ENCODE measurements around the gene TLNRD1.

The TLNRD1 gene

DNA sequence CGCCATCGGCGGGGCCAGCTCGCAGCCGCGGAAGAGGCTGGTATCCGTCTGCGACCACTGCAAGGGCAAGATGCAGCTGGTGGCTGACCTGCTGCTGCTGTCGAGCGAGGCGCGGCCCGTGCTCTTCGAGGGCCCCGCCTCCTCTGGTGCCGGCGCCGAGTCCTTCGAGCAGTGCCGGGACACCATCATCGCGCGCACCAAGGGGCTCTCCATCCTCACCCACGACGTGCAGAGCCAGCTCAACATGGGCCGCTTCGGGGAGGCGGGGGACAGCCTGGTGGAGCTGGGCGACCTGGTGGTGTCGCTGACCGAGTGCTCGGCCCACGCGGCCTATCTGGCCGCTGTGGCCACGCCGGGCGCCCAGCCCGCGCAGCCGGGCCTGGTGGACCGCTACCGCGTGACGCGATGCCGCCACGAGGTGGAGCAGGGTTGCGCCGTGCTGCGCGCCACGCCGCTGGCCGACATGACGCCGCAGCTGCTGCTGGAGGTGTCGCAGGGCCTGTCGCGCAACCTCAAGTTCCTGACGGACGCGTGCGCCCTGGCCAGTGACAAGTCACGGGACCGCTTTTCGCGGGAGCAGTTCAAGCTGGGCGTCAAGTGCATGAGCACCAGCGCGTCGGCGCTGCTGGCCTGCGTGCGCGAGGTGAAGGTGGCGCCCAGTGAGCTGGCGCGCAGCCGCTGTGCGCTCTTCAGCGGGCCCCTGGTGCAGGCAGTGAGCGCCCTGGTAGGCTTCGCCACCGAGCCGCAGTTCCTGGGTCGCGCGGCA, 1.8 kb downstream of the TLNRD1 start:
- Mint-ChIP-seq H3K4me1 (peaks cover 57% of the 10 kb centered on the region), H3K36me3 (ENCODE audit: low read depth) (peaks cover 22% of the 10 kb centered on the region)

DNA sequence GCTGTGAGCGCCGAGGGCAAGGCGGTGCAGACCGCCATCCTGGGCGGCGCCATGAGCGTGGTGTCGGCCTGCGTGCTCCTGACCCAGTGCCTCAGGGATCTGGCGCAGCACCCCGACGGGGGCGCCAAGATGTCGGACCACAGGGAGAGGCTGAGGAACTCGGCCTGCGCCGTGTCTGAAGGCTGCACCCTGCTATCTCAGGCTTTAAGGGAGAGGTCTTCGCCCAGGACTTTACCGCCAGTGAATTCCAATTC, 2.3 kb downstream of the TLNRD1 start:
- H3K4me1 Mint-ChIP-seq: peaks cover 57% of the 10 kb centered on the region
- H3K36me3 Mint-ChIP-seq (ENCODE audit: low read depth): peaks cover 22% of the 10 kb centered on the region
- no peaks in the 10 kb centered on the region for H3K27me3 Mint-ChIP-seq
- no peaks in the 10 kb centered on the region for H3K9me3 Mint-ChIP-seq
- no peak overlapping the region for H3K27ac Mint-ChIP-seq
- DNase-seq (no peak), ATAC-seq (no peak)
- peak overlapping the region; percentile 75 for H3K4me3 Mint-ChIP-seq

More for the DNA sequence above, 1.8 kb downstream of the TLNRD1 start:
- DNase-seq (no peak), ATAC-seq (no peak)
- Mint-ChIP-seq H3K4me3 (peak overlapping the region; percentile 75), H3K9me3 (no peaks in the 10 kb centered on the region), H3K27me3 (no peaks in the 10 kb centered on the region), H3K27ac (no peak overlapping the region)

- H3K4me3 Mint-ChIP-seq: no peak overlapping the region
These were observed 5.4 kb downstream of the TLNRD1 start for GRCh38 chr15:81006124-81006523.

DNA sequence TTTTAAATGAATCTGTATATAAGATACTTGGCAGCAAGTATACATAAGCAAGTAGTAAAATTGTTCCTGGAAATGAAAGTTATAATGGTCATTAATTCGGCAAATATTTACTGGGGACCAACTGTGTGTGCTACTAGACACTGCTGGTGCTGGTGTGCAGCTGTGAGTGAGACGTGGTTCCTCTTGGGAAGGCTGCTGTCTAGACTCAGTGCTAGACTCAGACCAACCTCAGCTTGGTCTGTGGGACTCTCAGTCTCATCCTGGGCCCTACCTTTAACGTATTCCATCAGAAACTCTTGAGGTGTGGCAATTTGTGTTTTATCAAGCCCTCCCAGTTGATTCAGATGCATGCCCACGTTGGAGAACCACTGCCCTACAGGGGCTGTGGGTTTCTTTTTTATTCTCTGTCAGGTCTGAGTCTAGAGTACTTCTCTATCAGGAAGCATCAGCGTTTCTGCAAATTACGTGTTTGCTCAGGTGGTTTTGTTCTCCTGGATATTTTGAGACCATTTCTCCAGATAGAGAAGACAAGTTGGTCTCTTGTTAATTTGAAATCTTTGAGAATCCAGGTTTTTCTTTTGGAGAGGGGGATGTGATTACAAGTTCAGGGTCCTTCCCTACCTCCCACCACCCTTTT, 6.8 kb downstream of the TLNRD1 start:
- ATAC-seq: no peak
- H3K4me3 Mint-ChIP-seq: no peak overlapping the region
- no peak for DNase-seq
- H3K27me3 Mint-ChIP-seq: no peaks in the 10 kb centered on the region
- H3K36me3 Mint-ChIP-seq (ENCODE audit: low read depth): peaks cover 26% of the 10 kb centered on the region
- H3K4me1 Mint-ChIP-seq: peaks cover 52% of the 10 kb centered on the region
- H3K27ac Mint-ChIP-seq: no peak overlapping the region
- no peaks in the 10 kb centered on the region for H3K9me3 Mint-ChIP-seq

More at GRCh38 chr15:81006124-81006523, 5.4 kb downstream of the TLNRD1 start:
- Mint-ChIP-seq H3K36me3 (ENCODE audit: low read depth) (peaks cover 26% of the 10 kb centered on the region), H3K27ac (no peak overlapping the region), H3K4me1 (peaks cover 52% of the 10 kb centered on the region), H3K9me3 (no peaks in the 10 kb centered on the region), H3K27me3 (no peaks in the 10 kb centered on the region)
- DNase-seq (no peak), ATAC-seq (no peak)

DNA sequence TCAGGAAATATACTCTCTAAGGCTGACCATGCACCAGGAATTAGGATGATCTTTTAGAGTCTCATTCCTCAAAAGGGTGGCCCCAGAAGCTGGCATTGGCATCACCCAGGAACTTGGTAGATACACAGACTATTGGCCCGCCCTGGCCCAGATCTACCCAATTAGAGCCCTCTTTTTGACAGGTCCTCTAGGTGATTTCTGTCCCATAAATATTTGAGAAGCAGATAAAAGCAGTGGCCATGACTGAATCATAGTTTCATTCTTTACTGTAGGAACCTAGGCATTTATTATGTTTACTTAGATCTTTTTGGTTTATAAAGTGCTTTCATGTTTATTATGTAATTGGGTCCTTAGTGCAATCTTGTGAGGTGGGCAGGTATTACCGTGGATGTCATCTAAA, 7.6 kb downstream of the TLNRD1 start:
- ATAC-seq (no peak), DNase-seq (no peak)
- Mint-ChIP-seq H3K36me3 (ENCODE audit: low read depth) (peaks cover 25% of the 10 kb centered on the region), H3K4me3 (no peak overlapping the region), H3K4me1 (peaks cover 51% of the 10 kb centered on the region), H3K9me3 (no peaks in the 10 kb centered on the region), H3K27me3 (no peaks in the 10 kb centered on the region), H3K27ac (no peak overlapping the region)

DNA sequence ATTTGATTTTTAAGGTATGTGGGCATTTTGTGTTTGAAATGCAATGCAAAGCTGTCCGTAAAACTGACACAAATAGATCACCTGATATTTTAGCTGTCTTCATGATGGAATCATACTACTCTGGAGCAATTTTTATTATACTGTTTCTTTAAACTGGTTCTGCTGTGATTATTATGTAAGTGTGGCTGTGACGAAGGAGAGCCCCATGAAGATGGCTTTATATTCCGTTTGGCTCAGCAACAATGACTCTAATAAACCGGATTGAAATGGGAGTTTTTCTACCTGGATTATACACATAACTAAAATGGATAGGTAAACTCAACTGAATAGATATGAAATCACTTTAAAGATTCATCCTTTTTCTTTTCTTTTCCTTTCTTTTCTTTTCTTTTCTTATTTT, 9.4 kb downstream of the TLNRD1 start:
- Mint-ChIP-seq H3K27me3 (no peaks in the 10 kb centered on the region), H3K4me3 (no peak overlapping the region), H3K4me1 (peaks cover 33% of the 10 kb centered on the region), H3K36me3 (ENCODE audit: low read depth) (peaks cover 10% of the 10 kb centered on the region), H3K27ac (no peak overlapping the region), H3K9me3 (no peaks in the 10 kb centered on the region)
- DNase-seq (no peak), ATAC-seq (no peak)

DNA sequence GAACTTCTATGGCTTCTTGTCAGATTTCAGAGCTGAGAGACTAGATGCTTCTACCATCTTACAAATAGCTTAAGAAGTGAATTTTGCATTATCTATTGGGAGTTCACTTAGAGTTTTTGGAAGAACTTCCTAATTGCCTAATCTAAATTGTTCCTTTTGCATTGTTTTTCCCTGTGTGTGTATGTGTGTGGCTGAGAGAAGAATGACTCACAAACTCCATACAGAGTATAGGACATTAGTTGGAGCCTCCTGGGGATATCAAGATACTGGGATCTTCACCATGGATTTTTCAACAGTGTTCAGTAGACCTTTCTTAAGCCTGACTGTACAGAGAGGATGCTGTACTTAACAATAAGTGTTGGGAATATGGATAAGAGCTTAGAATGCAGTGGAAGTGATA, 10.9 kb downstream of the TLNRD1 start:
- peaks cover 23% of the 10 kb centered on the region for H3K4me1 Mint-ChIP-seq
- no peaks in the 10 kb centered on the region for H3K27me3 Mint-ChIP-seq

GRCh38 chr15:81012588-81012987, 11.9 kb downstream of the TLNRD1 start:
- Mint-ChIP-seq H3K36me3 (ENCODE audit: low read depth) (peaks cover 4% of the 10 kb centered on the region), H3K4me3 (no peak overlapping the region), H3K9me3 (no peaks in the 10 kb centered on the region), H3K27me3 (no peaks in the 10 kb centered on the region), H3K4me1 (peaks cover 20% of the 10 kb centered on the region), H3K27ac (no peak overlapping the region)
- ATAC-seq (no peak), DNase-seq (no peak)

More for the DNA sequence above, 10.9 kb downstream of the TLNRD1 start:
- Mint-ChIP-seq H3K36me3 (ENCODE audit: low read depth) (peaks cover 4% of the 10 kb centered on the region), H3K9me3 (no peaks in the 10 kb centered on the region), H3K4me3 (no peak overlapping the region), H3K27ac (no peak overlapping the region)
- ATAC-seq (no peak), DNase-seq (no peak)

GRCh38 chr15:81013396-81013929, 12.7 kb downstream of the TLNRD1 start:
- Mint-ChIP-seq H3K27me3 (no peaks in the 10 kb centered on the region), H3K4me3 (no peak overlapping the region), H3K9me3 (no peaks in the 10 kb centered on the region), H3K4me1 (peaks cover 16% of the 10 kb centered on the region), H3K36me3 (ENCODE audit: low read depth) (peaks cover 4% of the 10 kb centered on the region), H3K27ac (no peak overlapping the region)
- DNase-seq (no peak), ATAC-seq (no peak)

DNA sequence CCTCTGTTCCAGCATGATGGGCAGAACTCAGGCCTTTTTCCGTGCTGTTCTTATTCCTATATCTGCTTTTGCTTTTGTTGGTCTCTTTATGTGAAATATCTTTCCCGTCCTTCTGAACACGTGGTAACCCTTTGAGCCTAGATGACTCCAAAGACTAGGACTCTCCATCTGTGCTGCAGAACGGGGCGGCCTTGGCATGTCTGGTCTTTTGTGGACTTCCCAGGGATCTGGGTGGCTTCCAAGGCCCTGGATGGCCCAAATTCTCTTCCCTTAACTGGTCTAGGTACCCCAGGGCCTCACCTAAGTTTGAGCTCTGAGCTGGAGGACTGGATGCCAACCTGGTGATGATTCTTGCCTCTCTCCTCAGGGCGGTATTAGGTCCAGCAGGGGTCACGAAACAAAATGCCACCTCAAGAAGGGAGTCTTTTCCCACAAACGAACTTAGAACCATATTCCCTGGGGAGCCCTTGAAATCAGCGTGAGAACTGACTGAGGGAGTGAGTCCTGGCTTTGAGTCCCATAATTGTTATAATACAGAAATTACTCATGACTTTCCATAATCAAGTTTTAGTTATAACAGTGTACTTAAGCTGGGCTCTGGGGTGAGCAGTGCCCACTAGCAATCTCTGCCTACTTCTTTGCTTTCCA, 13.8 kb downstream of the TLNRD1 start:
- Mint-ChIP-seq H3K36me3 (ENCODE audit: low read depth) (peaks cover 4% of the 10 kb centered on the region), H3K27me3 (no peaks in the 10 kb centered on the region), H3K27ac (no peak overlapping the region), H3K9me3 (no peaks in the 10 kb centered on the region), H3K4me1 (peaks cover 10% of the 10 kb centered on the region), H3K4me3 (no peak overlapping the region)
- ATAC-seq: no peak
- no peak for DNase-seq

DNA sequence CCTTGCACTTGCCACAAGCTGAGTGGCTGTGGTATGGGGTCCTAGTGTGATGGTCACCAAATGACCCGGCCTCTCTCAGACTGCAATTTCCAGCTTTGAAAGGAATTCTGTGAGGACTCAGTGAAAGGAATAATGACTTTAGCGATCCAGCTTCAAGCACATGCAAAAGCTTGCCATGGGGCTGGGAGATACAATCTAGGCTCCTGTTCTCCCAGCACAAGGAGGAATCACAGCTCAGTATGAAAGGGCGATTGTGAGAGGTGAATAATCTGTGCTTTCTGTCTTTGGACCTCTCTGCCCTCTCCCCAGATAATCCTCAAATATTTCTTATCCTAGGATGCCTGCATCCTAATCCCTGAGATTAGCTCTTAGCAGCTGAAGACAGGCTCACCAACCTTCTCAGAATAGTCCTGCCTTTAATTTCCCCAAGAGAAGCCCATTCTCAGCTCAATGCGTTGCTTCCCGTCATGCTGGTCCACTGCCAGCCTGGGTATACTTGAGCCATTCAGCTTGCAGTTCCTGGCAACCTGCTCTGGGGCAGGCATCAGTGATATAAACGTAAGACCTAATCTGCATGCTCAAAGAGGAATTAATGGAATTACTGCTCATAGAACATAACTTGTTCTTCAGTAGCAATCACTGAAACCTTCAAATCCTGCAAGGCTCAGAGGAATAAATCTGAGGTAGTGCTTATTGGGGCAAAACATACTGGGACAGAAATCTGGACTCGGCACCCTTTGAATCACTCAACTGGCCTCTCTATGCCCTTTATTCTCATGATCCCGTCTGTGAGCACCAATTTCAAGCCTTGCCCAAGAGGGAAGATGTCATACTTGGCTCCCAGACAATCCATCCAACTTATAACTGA, 15.1 kb downstream of the TLNRD1 start:
- ATAC-seq (no peak), DNase-seq (no peak)
- no peak overlapping the region for H3K4me3 Mint-ChIP-seq
- no peak overlapping the region for H3K27ac Mint-ChIP-seq
- H3K9me3 Mint-ChIP-seq: no peaks in the 10 kb centered on the region
- no peaks in the 10 kb centered on the region for H3K27me3 Mint-ChIP-seq
- peaks cover 8% of the 10 kb centered on the region for H3K4me1 Mint-ChIP-seq
- no peaks in the 10 kb centered on the region for H3K36me3 Mint-ChIP-seq (ENCODE audit: low read depth)

DNA sequence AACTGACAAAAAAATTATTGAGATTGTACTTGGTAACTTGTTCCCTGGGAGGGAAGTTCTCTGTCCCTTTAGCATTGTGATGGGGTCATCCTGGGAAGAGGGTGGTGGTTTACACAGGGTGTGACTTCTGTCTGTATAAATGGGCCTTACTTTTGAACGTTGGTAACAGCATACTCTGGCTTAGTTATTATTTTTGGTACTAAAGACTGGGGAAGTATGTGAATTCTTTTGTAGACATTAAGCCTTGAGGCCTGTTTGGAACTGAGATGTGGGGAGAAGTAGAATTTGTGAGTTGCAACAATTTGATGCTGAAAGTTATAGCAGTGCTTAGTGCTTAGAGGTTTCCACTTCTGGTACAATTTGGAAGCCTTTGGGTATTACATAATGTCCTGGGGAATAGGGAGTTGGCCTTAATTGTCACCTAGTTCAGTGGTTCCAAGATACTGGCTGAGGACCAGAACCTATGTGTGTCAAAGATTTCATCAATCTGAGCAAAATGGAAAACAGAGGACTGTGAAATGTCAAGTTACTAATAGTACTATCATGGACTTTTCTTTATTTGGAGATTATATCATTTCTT, 15.9 kb downstream of the TLNRD1 start:
- no peak for DNase-seq
- Mint-ChIP-seq H3K4me3 (no peak overlapping the region), H3K9me3 (no peaks in the 10 kb centered on the region), H3K27ac (no peak overlapping the region), H3K36me3 (ENCODE audit: low read depth) (no peaks in the 10 kb centered on the region), H3K4me1 (peaks cover 8% of the 10 kb centered on the region), H3K27me3 (no peaks in the 10 kb centered on the region)
- ATAC-seq: no peak

- Mint-ChIP-seq H3K9me3 (no peaks in the 10 kb centered on the region), H3K36me3 (ENCODE audit: low read depth) (no peaks in the 10 kb centered on the region), H3K27me3 (no peaks in the 10 kb centered on the region), H3K4me3 (no peak overlapping the region), H3K4me1 (peaks cover 13% of the 10 kb centered on the region), H3K27ac (no peak overlapping the region)
- ATAC-seq (no peak), DNase-seq (no peak)
These were observed 17.5 kb downstream of the TLNRD1 start for GRCh38 chr15:81018197-81018596.

GRCh38 chr15:81021321-81021720, 20.6 kb downstream of the TLNRD1 start:
- H3K27ac Mint-ChIP-seq: no peak overlapping the region
- no peak overlapping the region for H3K4me3 Mint-ChIP-seq
- H3K36me3 Mint-ChIP-seq (ENCODE audit: low read depth): peaks cover 1% of the 10 kb centered on the region
- peaks cover 4% of the 10 kb centered on the region for H3K9me3 Mint-ChIP-seq
- ATAC-seq (no peak), DNase-seq (no peak)
- H3K4me1 Mint-ChIP-seq: peaks cover 40% of the 10 kb centered on the region
- no peaks in the 10 kb centered on the region for H3K27me3 Mint-ChIP-seq
